ENCODE results near the gene VGLL4.

Gene VGLL4

DNA sequence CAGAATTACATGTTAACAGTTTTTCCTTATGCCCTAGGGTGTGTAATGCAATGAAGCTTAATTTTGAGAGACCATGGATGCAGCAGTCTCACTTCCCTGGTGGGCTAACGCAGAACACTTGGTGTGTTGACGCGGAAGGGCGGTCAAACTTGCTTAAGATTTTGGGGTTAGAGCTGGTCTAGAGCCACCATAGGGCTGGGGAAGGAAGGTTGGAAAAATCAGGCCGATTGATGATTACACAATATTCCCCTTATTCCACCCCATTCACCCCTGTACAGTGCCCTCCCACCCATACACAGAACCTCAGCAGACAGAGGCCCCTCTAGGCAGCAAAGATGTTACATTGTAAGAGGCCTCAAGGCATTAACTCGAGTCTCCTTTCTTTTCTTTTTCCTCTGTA, 24.3 kb downstream of the VGLL4 start:
- H3K36me3 ChIP-seq (ENCODE audit: control insufficient read depth, insufficient read depth, low read length) = no peaks in the 10 kb centered on the region
- H3K4me3 ChIP-seq (ENCODE audit: low read length) = no peak overlapping the region
- H3K9ac ChIP-seq (ENCODE audit: low read length) = no peak overlapping the region
- H3K27ac ChIP-seq (ENCODE audit: low read depth, low read length) = no peak overlapping the region
- H3K4me1 ChIP-seq (ENCODE audit: control insufficient read depth, insufficient read depth, low read length) = no peaks in the 10 kb centered on the region
- H3K27me3 ChIP-seq (ENCODE audit: control insufficient read depth, insufficient read depth, low read length) = no peaks in the 10 kb centered on the region

DNA sequence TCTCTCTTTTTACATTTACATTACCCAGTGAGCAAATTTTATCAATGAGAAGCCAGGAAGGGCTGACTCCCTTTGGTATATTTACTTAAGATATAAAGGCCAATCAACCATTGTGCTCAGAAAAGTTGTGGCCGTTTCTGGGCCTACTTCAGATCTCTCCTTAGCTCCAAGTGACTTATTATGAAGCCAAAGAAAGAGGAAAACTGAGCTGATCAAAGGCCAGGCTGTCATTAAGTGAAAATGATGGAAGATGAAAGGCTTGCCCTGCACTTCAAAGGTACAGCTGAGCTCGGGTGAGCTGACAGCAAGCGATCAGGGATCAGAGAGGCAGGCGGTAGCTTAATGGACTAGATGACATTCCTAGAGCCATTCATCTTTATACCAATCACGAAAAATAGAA, 24.8 kb downstream of the VGLL4 start:
- no peak overlapping the region for H3K9ac ChIP-seq (ENCODE audit: low read length)
- H3K27ac ChIP-seq (ENCODE audit: low read depth, low read length) = no peak overlapping the region
- peaks cover 2% of the 10 kb centered on the region for H3K4me1 ChIP-seq (ENCODE audit: control insufficient read depth, insufficient read depth, low read length)
- no peaks in the 10 kb centered on the region for H3K36me3 ChIP-seq (ENCODE audit: control insufficient read depth, insufficient read depth, low read length)
- no peak overlapping the region for H3K4me3 ChIP-seq (ENCODE audit: low read length)
- no peaks in the 10 kb centered on the region for H3K27me3 ChIP-seq (ENCODE audit: control insufficient read depth, insufficient read depth, low read length)

DNA sequence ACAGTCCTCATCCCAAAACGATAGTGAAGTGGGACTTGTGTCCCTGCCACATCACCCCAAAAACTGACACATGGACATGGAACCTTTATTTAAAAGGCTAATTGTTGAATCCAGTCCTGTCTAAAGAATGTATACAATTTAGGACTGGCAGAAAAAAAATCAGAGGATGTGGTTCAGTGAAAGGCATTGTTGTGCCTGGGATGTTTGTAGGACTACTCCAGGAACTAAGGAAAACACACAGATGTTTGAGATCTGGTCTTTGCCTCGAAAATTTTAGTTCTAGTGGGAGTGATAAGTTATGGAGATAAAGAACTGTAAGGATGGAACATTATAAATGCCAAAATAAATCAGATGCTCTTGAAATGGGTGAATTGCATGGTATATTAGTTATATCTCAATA, 27.2 kb downstream of the VGLL4 start:
- Histone ChIP-seq H3K4me3 (ENCODE audit: low read length) (no peak overlapping the region), H3K4me1 (ENCODE audit: control insufficient read depth, insufficient read depth, low read length) (peaks cover 4% of the 10 kb centered on the region), H3K36me3 (ENCODE audit: control insufficient read depth, insufficient read depth, low read length) (no peaks in the 10 kb centered on the region), H3K27me3 (ENCODE audit: control insufficient read depth, insufficient read depth, low read length) (no peaks in the 10 kb centered on the region), H3K9ac (ENCODE audit: low read length) (no peak overlapping the region), H3K27ac (ENCODE audit: low read depth, low read length) (no peak overlapping the region)

DNA sequence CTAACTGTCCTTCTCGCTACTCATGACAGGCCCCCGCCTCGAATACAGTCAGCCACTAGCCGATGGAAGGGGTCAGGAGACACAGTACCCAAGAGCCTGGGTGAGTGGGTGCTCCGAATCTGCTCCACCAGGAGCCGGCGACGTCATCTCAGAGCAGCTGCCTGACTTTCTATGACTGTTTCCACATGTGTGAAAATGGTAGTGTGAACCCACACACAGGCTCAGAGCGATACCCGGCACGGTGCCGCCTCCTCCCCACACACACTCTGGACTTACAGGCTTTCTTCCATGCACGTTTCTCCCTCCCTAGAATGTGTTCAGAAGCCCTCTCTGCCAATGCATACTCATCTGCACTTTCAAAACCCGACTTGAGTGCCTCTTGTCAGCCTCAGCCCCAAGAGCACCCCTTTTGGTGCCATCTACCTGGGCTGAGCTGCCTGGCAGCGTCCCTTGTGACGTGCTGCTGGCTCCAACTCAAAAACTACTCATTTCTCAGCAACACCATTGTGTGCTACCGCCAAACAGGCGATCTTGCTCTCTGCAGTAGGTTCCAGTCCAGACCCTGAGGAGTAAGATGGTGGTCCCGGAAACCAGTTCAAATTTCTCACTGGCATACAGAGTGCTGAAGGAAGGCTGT, 29.7 kb downstream of the VGLL4 start:
- no peak overlapping the region for H3K9ac ChIP-seq (ENCODE audit: low read length)
- H3K4me1 ChIP-seq (ENCODE audit: control insufficient read depth, insufficient read depth, low read length) = peaks cover 9% of the 10 kb centered on the region
- H3K27ac ChIP-seq (ENCODE audit: low read depth, low read length) = no peak overlapping the region
- H3K36me3 ChIP-seq (ENCODE audit: control insufficient read depth, insufficient read depth, low read length) = no peaks in the 10 kb centered on the region
- H3K4me3 ChIP-seq (ENCODE audit: low read length) = no peak overlapping the region
- H3K27me3 ChIP-seq (ENCODE audit: control insufficient read depth, insufficient read depth, low read length) = no peaks in the 10 kb centered on the region

DNA sequence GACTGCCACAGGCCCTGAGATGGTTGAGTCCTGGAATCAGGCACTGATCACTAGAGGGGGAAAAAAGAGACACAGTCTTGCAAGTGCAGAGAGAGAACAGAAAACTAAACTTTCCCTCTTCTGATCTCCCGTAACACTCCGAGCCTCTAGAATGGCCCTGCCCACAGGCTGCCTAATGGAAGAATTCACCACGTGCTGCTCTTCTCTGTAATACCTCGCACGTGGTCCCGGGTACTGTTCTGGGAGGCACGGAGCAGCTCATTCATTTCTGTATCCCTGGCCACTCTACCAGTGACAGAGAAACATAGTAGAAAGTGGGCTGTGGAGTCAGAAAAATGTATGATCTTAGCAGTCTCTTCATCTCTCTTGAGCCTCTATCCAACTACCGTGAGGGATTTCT, 30.4 kb downstream of the VGLL4 start:
- no peaks in the 10 kb centered on the region for H3K27me3 ChIP-seq (ENCODE audit: control insufficient read depth, insufficient read depth, low read length)
- H3K4me3 ChIP-seq (ENCODE audit: low read length) = no peak overlapping the region
- H3K4me1 ChIP-seq (ENCODE audit: control insufficient read depth, insufficient read depth, low read length) = peaks cover 9% of the 10 kb centered on the region
- H3K27ac ChIP-seq (ENCODE audit: low read depth, low read length) = no peak overlapping the region
- no peaks in the 10 kb centered on the region for H3K36me3 ChIP-seq (ENCODE audit: control insufficient read depth, insufficient read depth, low read length)
- no peak overlapping the region for H3K9ac ChIP-seq (ENCODE audit: low read length)

DNA sequence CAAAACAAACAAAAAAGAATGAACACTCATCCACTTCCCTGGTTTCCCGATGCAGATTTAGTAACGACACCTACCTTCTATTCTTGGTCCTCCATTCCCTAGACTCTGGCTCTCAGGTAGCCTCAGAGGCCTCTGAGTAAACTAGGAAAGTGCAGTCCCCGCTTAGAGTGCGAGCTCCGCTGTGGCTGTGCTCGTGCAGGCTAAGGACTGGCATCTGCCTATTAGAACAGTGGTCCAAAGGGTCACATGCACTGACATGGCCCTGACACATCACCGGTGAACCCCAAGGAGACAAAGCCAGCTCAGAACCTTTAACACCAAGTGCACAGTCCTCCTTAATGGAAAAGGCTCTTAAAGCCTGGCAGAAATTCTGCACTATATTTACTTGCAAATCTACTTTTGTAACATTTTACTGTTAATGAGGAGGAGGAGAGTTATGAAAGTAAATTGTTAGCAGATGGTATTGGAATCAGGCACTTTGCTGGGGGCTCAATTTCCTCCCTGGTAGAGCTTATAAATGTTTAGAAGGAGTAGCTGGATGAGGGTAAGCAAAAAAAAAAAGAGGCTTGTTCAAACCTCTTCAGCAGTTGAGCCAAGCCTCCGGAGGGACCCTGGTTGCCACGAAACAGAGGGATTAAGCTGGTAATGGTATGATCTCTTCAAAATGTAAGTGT, 31.1 kb downstream of the VGLL4 start:
- H3K27me3 ChIP-seq (ENCODE audit: control insufficient read depth, insufficient read depth, low read length) = no peaks in the 10 kb centered on the region
- no peak overlapping the region for H3K4me3 ChIP-seq (ENCODE audit: low read length)
- H3K9ac ChIP-seq (ENCODE audit: low read length) = no peak overlapping the region
- H3K27ac ChIP-seq (ENCODE audit: low read depth, low read length) = no peak overlapping the region
- peaks cover 14% of the 10 kb centered on the region for H3K4me1 ChIP-seq (ENCODE audit: control insufficient read depth, insufficient read depth, low read length)
- no peaks in the 10 kb centered on the region for H3K36me3 ChIP-seq (ENCODE audit: control insufficient read depth, insufficient read depth, low read length)

DNA sequence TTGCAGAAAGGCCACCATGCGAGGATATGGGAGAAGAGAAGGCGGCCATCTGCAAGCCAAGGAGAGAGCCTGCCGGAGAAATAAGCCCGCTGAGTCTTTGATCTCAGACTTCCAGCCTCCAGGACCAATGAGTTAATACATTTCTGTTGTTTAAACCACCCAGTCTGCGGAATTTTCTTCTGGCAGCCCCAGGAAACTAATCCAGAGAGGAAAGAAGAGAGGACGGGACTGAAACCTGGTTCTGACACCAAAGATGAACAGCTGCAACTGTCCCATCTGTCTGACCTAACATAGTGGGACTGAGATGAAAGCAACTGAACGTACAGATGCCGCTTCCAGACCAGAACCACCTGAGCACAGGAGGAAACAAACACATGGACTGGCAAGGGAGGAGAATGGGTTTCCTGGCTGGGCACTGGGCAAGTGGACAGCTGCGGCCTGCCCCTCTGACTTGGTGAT, 32.3 kb downstream of the VGLL4 start:
- H3K36me3 ChIP-seq (ENCODE audit: control insufficient read depth, insufficient read depth, low read length) = no peaks in the 10 kb centered on the region
- no peak overlapping the region for H3K9ac ChIP-seq (ENCODE audit: low read length)
- H3K4me1 ChIP-seq (ENCODE audit: control insufficient read depth, insufficient read depth, low read length) = peaks cover 18% of the 10 kb centered on the region
- H3K27me3 ChIP-seq (ENCODE audit: control insufficient read depth, insufficient read depth, low read length) = no peaks in the 10 kb centered on the region
- no peak overlapping the region for H3K4me3 ChIP-seq (ENCODE audit: low read length)
- H3K27ac ChIP-seq (ENCODE audit: low read depth, low read length) = no peak overlapping the region

DNA sequence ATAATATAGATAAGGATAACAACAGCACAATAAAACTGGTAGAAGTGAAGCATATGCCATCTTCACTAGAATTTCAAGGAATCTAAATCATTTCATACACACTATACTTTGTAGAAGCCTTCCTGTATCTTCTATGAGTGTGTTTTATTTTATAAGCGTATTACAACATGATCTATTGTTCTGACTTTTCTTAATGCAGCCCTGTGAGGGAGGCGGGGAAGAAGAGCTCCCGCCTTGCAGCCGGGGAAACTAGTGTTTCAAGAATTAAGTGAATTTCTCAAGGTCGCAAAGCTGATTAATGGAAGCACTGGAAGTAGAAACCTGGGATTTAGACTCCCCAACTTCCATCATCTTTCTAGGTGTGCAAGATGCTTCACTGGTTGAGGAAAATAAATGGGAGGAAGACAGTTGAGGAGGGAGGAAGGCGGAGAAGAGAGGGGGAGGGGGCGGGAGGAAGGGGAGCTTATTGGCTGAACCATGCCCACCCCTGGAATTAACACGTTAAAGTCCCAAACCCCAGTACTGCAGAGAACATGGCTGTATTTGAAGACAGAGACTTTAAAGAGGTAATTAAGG, 32.9 kb downstream of the VGLL4 start:
- Histone ChIP-seq H3K4me1 (ENCODE audit: control insufficient read depth, insufficient read depth, low read length) (peaks cover 18% of the 10 kb centered on the region), H3K27ac (ENCODE audit: low read depth, low read length) (no peak overlapping the region), H3K9ac (ENCODE audit: low read length) (no peak overlapping the region), H3K4me3 (ENCODE audit: low read length) (no peak overlapping the region), H3K36me3 (ENCODE audit: control insufficient read depth, insufficient read depth, low read length) (no peaks in the 10 kb centered on the region), H3K27me3 (ENCODE audit: control insufficient read depth, insufficient read depth, low read length) (no peaks in the 10 kb centered on the region)

DNA sequence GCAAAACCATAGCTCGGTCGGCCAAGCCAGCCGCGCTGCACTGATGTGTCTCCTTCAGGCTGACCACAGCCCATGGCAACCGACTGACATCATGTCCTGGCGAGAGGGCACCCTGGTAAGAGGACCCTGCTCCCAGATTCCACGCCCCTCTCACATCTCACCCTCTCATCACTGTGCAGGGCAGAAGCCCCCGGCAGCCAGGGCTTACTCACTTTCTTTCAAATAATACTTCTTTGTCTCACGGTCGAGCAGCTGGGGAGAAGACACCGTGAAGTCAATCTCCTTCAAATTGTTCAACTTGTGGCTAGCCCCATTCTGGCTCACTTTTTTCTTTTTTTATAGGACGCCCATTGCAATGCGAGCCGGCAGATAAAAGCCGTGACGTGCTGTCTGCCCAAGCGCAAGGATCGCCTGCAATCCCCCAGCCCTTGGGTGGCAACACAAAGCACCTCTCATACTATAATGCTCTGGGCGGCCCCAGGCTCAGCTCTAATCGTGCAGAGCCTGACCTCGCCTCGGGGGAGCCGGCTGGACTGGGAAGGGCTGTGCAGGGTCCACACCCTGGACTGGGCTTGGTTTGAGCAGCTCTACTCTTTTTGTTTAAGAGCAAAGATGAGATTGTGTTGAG, 33.6 kb downstream of the VGLL4 start:
- no peak overlapping the region for H3K27ac ChIP-seq (ENCODE audit: low read depth, low read length)
- no peak overlapping the region for H3K4me3 ChIP-seq (ENCODE audit: low read length)
- H3K36me3 ChIP-seq (ENCODE audit: control insufficient read depth, insufficient read depth, low read length) = no peaks in the 10 kb centered on the region
- no peak overlapping the region for H3K9ac ChIP-seq (ENCODE audit: low read length)
- H3K4me1 ChIP-seq (ENCODE audit: control insufficient read depth, insufficient read depth, low read length) = peaks cover 18% of the 10 kb centered on the region
- no peaks in the 10 kb centered on the region for H3K27me3 ChIP-seq (ENCODE audit: control insufficient read depth, insufficient read depth, low read length)

DNA sequence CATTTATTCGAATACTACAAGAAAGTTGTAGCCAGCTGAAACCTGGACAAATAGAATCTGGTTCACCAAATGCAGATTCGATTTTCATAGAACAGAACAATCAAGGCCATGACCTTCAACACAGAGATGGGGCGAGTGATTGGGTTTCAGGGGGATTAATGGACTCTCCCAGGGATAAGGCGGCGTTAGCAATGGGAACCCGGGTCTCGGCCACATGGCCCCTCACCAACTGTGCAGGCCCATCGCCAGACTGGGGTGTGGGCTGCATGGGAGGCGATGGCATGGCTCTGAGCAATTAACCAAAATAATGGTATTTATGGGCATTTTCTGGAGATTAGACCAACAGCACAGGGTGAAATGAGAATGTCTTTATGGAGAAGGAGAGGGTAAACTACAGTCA, 34.2 kb downstream of the VGLL4 start:
- Histone ChIP-seq H3K36me3 (ENCODE audit: control insufficient read depth, insufficient read depth, low read length) (no peaks in the 10 kb centered on the region), H3K4me3 (ENCODE audit: low read length) (no peak overlapping the region), H3K9ac (ENCODE audit: low read length) (no peak overlapping the region), H3K27me3 (ENCODE audit: control insufficient read depth, insufficient read depth, low read length) (no peaks in the 10 kb centered on the region), H3K4me1 (ENCODE audit: control insufficient read depth, insufficient read depth, low read length) (peaks cover 20% of the 10 kb centered on the region), H3K27ac (ENCODE audit: low read depth, low read length) (no peak overlapping the region)

DNA sequence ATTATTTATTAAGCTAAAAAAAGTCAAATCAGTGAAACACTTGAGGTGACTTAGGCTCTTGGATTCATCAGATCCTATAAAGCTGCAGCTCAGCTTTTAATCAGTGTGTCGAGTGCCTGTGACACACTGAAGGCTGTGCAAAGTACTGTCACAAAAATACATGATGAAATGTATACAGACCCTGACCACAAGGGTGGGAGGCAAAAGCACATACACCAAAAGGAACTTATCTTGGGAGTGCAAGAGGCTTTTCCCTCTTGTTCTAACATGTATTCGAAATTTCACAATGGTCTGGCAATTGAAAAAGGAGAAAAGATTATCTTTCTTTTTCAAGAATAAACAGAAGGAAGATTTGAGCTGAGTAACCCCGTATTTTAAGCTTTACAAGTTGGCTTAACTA, 35.9 kb downstream of the VGLL4 start:
- H3K27ac ChIP-seq (ENCODE audit: low read depth, low read length) = no peak overlapping the region
- H3K9ac ChIP-seq (ENCODE audit: low read length) = no peak overlapping the region
- H3K4me1 ChIP-seq (ENCODE audit: control insufficient read depth, insufficient read depth, low read length) = peaks cover 26% of the 10 kb centered on the region
- H3K36me3 ChIP-seq (ENCODE audit: control insufficient read depth, insufficient read depth, low read length) = no peaks in the 10 kb centered on the region
- no peaks in the 10 kb centered on the region for H3K27me3 ChIP-seq (ENCODE audit: control insufficient read depth, insufficient read depth, low read length)
- H3K4me3 ChIP-seq (ENCODE audit: low read length) = no peak overlapping the region

DNA sequence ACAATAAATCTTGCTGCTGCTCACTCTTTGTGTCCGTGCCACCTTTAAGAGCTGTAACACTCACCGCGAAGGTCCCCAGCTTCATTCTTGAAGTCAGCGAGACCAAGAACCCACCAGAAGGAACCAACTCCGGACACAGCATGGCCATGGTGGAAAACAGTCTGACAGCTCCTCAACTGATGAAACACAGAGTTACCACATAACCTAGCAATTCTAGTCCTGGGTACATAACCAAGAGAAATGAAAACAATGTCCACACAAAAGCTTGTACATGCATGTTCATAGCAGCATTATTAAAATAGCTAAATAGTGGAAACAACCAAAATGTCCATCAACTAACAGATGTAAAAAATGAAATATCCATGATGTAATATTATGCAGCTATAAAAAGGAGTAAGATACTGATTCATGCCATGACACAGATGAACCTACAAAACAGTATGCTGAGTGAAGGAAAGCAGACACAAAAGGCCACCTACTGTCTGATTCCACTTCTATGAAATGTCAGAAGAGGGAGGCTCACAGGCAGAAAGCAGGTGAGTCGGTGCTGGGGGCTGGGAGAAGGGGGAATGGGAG, 36.8 kb downstream of the VGLL4 start:
- no peak overlapping the region for H3K27ac ChIP-seq (ENCODE audit: low read depth, low read length)
- H3K27me3 ChIP-seq (ENCODE audit: control insufficient read depth, insufficient read depth, low read length) = no peaks in the 10 kb centered on the region
- H3K36me3 ChIP-seq (ENCODE audit: control insufficient read depth, insufficient read depth, low read length) = no peaks in the 10 kb centered on the region
- peaks cover 28% of the 10 kb centered on the region for H3K4me1 ChIP-seq (ENCODE audit: control insufficient read depth, insufficient read depth, low read length)
- H3K4me3 ChIP-seq (ENCODE audit: low read length) = no peak overlapping the region
- no peak overlapping the region for H3K9ac ChIP-seq (ENCODE audit: low read length)
